GM12891 (cell line): Measurements from ENCODE around the gene AGRN.

ENCODE experiments used
- POLR2A ChIP-seq: IDR thresholded peaks from 2 replicates; pipeline ENCODE4 v1.6.1; 2011; ENCODE audit warnings: low read depth, low read length, control low read depth
- POLR2AphosphoS5 ChIP-seq: IDR thresholded peaks from 2 replicates; pipeline ENCODE4 v1.6.1; 2011; ENCODE audit warnings: low read depth, low read length, control low read depth
- TAF1 ChIP-seq: IDR thresholded peaks from 2 replicates; pipeline ENCODE4 v1.6.1; 2011; ENCODE audit warnings: low read depth, low read length, control low read depth

- TF ChIP-seq POLR2AphosphoS5 (no peak), POLR2A (no peak), TAF1 (no peak)
These were observed 38.4 kb downstream of the AGRN start for GRCh38 chr1:1058088-1058905.
